Suppressor macrophage treated with lipopolysaccharide for 4 hours (primary cell): ENCODE measurements around the gene CLIC1.
A peak's percentile ranks its signal among the peaks of the same experiment; 100 is the strongest.

Experiments
- DNase-seq: peaks from one replicate; pipeline ENCODE4 v3.0.0-alpha.2; 2020

CLIC1 gene

GRCh38 chr6:31736021-31736767 lies at the start of gene CLIC1:
TSS of gene CLIC1 (minus strand) at chr6:31736530. CDS start at chr6:31736300, 230 bp downstream.
- DNase-seq: peak; percentile 94

- DNase-seq: no peak
Observed at GRCh38 chr6:31785475-31785874, 49.1 kb upstream of the CLIC1 start.

GRCh38 chr6:31784098-31784925 lies 48.0 kb upstream of the CLIC1 start:
- DNase-seq: no peak

DNA sequence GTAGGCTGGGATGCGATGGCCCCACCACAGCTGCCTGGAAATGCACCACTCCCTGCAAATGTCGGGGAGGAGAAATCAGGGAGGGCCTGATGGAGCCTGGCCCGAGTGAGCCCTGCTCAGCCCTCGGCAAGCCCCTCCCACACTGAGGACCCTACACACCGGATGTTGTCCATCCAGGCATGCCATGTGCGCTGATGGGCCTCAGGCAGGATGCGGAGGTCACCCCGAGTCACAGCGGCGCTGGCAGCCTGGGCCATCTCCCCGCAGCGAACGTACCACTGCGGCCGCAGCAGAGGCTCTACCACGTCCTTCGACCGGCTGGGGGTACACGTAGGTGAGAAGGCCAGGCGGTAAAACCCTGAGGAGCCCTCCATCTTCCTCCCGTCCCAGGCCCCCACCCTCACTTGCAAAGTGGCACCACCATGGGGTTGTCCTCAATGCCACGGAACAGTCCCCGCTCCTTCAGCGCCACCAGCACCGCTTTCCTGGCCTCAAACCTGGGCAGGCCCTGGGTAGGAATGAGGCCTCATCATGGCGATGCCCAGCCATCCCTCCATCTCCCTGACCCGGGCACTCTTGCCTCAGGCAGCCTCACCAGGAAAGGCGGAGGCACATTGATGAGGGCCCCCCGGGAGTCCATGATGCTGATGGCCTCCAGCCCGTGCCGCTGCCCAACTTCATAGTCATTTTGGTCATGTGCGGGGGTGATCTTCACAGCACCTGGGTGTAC lies 46.0 kb upstream of the CLIC1 start:
- no peak for DNase-seq

DNA sequence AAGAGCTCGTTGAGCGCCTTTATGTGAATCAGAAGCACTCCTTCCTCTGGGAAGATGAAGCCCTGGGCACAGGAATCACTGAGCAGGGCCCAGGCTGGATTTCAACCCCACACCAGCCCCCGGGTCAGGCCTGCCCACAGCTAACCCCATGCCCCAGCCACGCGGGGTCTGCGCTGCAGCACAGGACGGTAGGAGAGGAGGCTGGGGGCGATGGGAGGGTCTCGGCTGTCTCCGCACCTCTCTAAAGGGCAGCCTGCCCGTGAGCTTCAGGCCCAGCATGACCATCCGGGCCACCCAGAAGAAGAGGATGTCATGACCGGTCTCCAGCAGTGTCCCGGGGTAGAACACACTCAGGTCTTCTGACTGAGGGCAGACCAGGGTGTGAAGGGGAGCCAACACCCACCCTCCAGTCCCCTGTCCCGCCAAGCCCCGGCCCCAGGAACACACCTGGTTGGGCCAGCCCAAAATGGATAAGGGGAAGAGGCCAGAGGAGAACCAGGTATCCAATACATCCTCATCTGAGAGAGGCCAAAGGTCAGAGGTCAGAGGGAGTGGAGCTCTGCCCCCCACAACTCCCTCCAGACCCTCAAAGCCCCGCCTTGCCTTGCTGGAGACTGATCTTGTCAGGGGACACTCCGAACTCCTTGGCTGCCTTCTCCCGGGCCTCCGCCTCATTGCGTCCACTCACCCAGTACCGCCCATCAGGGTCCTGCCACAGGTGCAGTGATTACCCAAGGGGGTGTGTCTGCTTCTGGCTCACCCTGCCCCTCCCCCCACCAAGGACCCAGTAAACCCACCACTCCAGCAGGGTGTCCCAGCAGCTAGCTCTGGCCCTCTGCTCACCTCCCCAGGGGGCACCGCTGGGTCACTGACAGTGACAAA lies 45.2 kb upstream of the CLIC1 start:
- DNase-seq: no peak

- no peak for DNase-seq
Observed at GRCh38 chr6:31780507-31781243, 44.3 kb upstream of the CLIC1 start.

- no peak for DNase-seq
Observed at GRCh38 chr6:31779908-31780307, 43.6 kb upstream of the CLIC1 start.

DNA sequence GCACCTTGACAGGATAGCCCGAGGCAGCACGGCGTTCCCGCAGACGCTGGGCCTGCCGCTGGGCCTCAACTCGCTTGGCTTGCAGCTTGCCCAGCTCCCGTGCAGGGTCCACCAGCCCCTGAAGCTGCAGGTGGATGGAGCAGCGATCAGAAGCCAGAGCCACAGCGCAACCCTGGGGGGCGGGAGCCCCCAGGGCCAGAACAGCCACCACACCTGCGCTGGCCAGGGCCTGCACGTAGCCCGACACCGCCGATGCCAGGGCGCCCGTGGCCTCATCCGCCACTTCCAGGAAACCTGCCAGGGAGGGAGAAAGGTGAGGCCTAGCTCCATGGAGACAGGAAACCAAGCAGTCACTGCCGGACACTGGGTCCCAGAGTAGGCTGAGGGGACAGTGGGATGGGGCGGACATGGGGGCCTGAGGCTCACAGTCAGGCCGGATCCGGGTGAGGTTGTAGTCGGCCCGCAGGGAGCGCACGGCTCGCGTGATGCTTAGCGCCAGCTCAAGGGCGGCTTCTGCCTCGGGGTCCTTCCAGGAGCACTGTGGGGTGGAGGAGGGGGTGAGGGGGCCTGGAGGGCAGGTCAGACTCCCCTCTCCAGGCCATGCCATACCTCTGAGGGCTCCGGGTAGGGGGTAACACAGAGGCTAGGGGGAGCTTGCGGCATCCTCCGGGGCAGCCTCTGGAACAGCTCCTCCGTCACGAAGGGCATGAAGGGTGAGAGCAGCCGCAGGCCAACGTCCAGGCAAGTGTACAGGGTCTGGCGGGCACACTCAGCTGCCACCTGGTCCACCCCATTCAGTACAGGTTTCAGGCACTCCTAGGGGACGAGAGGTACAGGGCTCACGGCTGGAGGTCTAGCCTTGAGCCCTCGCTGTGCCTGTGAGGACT lies 42.9 kb upstream of the CLIC1 start:
- no peak for DNase-seq

DNA sequence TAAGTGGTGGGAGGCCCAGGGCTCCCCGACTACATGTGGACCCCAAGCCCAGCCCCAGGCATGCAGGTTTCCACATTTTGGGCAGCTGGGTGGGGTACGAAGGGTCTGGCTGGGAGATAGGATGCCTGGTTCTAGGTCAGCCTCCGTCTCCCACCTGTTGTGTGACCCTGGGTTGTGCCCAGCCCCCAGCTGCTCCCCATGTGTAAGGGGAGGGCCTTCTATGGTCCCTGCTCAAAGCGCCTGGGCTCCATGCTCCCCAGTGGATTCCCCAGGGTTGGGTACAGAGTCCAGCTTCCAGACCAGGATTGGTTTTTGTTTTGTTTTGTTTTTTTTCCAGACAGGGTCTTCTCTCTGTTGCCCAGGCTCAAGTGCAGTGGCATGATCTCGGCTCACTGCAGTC lies 41.9 kb upstream of the CLIC1 start:
- DNase-seq: no peak

DNA sequence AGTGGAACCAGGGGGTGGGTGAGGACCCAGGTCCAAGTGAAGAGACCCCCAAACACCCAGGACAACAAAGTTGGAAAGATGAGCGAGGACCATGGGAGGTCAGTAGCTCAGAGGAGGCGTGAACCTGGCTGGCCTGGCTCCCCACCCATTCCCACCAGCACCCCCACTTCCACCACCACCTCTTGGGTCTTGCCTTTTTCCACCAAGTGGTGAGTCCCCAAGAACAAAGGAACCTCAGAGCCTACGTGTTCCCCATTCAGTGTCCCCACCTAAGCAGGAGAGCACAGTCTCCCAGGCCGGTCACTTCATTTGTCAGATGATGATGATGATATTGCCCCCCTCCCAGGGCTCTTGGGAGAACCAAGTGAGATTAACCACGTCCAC lies 41.3 kb upstream of the CLIC1 start:
- DNase-seq: no peak

GRCh38 chr6:31776989-31777666 lies 40.8 kb upstream of the CLIC1 start, which contains the start of gene VWA7:
TSS of gene VWA7 (minus strand) at chr6:31777328. CDS start at chr6:31776779, 549 bp downstream.
- DNase-seq: peak; percentile 81

GRCh38 chr6:31776485-31776988 lies 40.2 kb upstream of the CLIC1 start:
- DNase-seq: no peak

- no peak for DNase-seq
Observed at GRCh38 chr6:31775633-31776484, 39.5 kb upstream of the CLIC1 start.

GRCh38 chr6:31775184-31775583 lies 38.9 kb upstream of the CLIC1 start:
- DNase-seq: no peak

DNA sequence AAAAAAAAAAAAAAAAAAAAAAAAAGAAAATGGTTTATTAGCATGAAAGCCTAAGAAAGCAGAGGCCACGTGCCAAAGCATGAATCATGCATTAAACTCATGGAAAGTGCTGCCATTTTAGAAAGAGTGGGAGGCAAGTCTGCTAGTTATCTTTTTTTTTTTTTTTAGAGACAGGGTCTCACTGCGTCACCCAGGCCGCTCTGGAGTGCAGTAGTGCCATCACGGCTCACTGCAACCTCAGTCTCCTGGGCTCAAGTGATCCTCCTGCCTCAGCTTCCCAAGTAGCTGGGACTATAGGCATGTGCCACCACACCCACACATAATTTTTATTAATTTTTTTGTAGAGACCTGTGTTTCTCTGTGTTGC lies 35.6 kb upstream of the CLIC1 start:
- no peak for DNase-seq

GRCh38 chr6:31770860-31771259 lies 34.5 kb upstream of the CLIC1 start:
- no peak for DNase-seq

GRCh38 chr6:31769684-31770371 lies 33.5 kb upstream of the CLIC1 start:
- peak; percentile 86 for DNase-seq
